T follicular helper cell (primary cell): Measurements from ENCODE around the gene GCLC.
A peak's percentile ranks its signal among the peaks of the same experiment; 100 is the strongest.
"Not testable (repeated sequence)": the region's sequence is repeated elsewhere in the genome, so short reads cannot be mapped to it uniquely, and the experiment has no call there.

Source experiments
- DNase-seq: peaks from one replicate; pipeline ENCODE4 v3.0.0-alpha.2; 2020; ENCODE audit warnings: low read depth
- total RNA-seq, 2 experiments: gene quantifications; one replicate each; lab custom pipeline; 2026; lab: John Stamatoyannopoulos, UW

GCLC gene
- 59.0 to 60.8 reads per million in 2 experiments for total RNA-seq

GRCh38 chr6:53544470-53545308 lies at the start of gene GCLC:
Gene GCLC, minus strand, starts transcription at chr6:53545101. Its CDS starts 456 bp downstream, at chr6:53544645.
- peak; percentile 74 for DNase-seq

DNA sequence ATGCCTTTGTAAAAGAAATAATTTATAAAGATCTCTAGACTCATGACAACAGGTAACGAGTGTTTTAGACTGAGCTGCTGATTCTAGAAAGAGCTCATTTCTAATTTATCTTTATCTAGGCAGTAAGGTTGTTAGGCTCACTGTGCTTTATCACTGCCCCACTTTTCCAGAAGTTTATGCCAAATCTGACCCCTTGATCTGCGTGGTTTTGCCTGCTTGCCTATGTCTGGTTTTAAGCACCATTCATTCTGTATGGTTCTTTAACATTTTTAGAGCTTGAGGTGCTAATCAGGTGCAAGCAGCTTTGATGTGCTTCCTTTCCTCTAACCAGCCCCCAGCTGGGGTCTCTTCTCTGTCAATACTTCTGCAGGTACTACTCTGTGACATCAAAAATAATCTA lies 49.7 kb upstream of the GCLC start:
- DNase-seq = no peak

DNA sequence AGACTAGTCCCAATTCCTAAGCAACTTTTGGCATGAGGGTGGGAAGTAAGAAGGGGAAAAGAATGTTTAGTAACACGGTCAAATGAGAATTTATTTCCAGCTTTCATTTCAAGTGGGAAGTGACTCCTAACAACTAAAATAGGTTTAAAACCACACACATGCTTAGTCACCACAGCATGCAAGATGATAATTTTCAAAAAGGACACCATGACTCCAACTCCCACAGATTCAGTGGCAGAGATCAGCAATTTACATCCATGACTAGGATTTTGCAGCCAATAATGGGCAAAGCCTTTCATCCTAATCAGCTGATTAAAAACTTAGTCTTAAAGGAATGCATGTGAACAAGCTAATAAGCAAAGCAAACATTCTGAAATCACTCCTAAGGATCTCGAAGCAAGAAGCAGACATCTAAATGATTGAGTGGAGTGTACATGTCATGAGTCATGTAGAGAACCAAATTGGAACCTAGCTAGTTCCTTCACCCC lies 48.1 kb upstream of the GCLC start:
- no peak for DNase-seq

DNA sequence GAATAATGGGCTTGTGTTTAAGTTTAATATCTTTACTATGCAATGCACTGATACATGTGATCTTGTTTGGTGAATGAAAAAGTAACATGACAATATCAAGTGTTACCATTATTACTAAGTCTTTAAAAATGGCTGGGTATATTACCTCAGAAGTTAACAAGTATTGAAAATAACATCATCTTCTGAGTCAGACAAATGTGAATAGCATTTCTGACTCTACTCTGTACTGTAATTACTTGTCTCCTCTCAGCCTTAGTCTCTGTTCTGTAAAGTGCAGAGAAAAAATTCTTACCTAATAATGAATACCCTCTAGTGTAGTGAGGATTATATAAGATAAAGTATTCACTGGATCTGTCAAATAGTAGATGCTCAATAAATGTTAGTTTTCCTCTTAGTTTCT lies 47.0 kb upstream of the GCLC start:
- no peak for DNase-seq

DNA sequence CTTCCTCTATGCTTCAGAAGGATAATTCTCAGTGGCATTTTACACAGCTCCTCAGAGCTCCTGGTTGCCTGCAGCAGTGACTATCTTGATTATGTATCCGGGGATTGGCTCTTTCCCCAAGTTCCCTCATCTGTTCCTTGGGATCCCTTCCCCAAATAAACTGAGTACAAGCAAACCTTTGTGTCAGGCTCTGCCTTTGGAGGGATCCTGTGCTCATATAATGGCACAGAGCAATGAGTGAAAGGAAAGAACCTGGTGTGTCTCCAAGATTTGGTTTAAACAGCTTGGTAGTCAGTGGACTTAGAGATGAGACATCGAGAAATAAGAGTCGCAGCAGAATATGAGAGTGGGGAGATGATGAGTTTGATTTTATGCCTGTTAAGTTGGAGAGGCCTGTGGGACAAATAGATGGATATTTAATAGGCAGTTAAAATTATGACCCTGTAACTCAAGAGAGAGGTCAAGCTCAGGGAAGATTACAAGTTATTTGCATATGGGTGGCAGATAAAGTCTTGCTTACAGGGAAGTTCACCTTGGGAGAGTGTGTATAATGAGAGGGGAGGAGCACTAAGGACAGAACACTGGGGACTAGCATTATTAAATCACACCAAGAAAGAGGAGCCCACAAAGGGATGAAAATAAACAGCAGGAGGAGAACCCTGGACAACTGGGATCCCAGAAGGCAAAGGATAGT lies 44.1 kb upstream of the GCLC start:
- DNase-seq = no peak

GRCh38 chr6:53587291-53587690 lies 42.4 kb upstream of the GCLC start:
- DNase-seq = no peak

- DNase-seq = no peak
Observed at GRCh38 chr6:53585208-53585900, 40.5 kb upstream of the GCLC start.

- DNase-seq = no peak
Observed at GRCh38 chr6:53584726-53585125, 39.8 kb upstream of the GCLC start.

- no peak for DNase-seq
Observed at GRCh38 chr6:53583451-53583850, 38.5 kb upstream of the GCLC start.

GRCh38 chr6:53582963-53583362 lies 38.1 kb upstream of the GCLC start:
- no peak for DNase-seq

DNA sequence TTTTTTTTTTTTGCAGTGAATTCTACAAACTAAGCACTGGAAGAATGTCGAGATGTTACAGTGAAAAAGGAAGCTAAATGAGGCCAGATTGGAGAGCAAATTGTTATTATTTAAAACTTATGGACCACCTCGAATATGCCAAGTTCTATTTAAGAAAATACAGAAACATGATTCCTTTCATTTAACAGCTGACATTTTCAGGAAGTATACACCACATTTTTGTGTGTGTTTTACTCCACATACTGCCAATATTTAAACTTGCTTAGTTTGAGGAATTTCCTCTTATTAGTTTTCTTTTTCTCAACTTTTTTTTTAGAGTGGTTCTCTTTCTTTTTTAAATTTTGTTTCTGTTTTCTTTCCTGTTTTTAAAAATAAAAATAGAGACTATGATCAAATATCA lies 37.0 kb upstream of the GCLC start:
- DNase-seq = no peak

DNA sequence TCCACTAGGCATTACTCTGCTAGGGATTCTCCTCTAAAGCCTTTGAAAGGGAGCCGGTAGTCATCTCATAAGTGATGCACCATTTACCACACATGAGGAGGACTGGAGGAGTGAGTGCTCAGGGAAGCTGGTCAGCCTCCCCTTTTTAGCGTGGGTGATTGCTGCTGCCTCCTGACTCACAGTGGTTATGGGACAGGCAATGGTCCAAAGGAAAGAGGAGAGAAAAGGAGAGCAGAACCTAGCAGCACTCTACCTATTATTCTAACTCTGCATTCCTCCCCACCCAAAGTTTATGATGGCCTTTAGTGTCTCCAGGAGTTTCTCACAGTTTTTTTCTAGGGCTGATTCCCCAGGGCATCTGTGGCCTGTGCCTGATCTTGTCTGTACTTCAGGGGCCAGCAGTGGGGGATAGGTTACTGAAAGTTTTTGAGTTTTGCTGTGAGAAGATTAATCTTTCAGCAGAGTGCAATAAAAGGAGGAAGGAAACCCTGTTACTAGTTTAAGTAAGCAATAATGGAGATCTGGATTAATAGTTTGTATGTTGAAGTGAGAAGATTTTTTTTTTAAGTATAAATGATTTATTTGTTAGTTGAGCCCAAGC lies 36.4 kb upstream of the GCLC start:
- no peak for DNase-seq

DNA sequence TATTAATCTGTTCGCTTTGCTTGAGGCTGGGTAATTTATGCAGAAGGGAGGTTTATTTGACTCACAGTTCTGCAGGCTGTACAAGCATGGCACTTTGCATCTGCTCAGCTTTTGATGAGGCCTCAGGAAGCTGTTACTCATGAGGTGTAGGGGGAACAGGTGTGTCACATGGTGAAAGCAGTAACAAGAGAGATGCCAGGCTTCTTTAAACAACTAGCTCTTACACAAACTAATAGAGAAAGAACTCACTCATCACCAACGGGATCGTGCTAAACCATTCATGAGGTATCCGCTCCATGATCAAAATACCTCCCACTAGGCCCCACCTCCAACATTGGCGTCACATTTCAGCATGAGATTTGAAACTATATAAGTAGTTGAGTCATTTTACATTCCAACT lies 34.4 kb upstream of the GCLC start:
- DNase-seq = no peak

DNA sequence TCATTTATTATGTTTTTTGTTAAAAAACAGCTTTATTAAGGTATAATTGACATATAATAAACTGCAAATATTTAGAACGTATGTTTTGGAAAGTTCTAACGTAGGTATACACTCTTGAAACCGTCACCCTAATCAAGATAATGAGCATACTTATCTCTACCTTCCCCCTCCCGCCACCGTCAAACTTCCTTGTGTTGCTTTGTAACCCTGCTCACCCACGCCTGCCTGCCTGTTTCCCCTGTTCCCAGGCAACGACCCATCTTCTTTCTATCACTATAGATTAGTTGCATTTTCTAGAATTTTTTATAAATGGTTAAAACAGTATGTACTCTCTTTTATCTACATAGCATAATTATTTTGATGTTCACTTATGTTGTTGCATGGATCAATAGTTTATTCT lies 33.5 kb upstream of the GCLC start:
- no peak for DNase-seq

- DNase-seq = no peak
Observed at GRCh38 chr6:53573299-53573698, 28.4 kb upstream of the GCLC start.

DNA sequence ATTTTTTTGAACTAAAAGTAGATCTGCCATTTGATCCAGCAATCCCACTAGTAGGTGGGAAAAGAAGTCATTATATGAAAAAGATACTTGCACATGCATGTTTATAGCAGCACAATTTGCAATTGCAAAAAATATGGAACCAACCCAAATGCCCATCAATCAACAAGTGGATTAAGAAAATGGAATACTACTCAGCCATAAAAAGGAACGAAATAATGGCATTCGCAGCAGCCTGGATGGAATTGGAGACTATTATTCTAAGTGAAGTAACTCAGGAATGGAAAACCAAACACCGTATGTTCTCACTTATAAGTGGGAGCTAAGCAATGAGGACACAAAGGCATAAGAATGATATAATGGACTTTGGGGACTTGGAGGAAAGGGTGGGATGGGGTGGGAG lies 27.5 kb upstream of the GCLC start:
- not testable (repeated sequence) for DNase-seq

GRCh38 chr6:53568776-53569616 lies 24.1 kb upstream of the GCLC start:
- DNase-seq = no peak

GRCh38 chr6:53567701-53568100 lies 22.8 kb upstream of the GCLC start:
- DNase-seq = no peak

GRCh38 chr6:53566755-53567154 lies 21.9 kb upstream of the GCLC start:
- no peak for DNase-seq

- DNase-seq = no peak
Observed at GRCh38 chr6:53565886-53566285, 21.0 kb upstream of the GCLC start.

DNA sequence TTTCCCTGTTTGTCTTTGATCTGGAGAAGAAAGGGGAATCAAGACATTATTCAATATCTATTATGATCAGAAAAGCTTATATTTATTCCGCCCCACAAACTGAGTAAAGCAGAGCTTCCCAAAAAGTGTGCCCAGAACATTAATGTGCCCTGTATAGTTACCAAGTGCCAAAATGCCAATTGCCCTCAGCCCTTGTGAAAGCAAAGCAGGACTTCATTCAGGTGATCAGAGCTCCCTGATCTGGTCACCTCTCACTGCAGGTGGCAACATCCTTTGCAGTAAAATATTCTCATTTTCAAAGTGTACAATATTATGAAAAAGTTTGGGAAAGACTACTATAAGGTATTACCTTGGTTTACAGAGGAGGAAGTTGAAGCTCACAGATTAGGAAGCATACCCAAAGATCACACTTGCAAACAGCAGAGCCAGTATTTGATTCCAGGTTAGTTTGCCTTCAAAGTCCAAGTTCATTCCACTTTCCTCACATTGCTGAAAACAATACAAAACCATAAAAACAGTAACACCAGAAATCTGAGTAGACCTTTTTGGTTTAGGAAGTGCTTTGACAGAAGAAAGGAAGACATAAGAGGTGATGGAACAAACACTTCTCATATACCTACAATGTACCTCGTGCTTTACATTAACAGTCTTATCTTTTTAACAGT lies 19.6 kb upstream of the GCLC start:
- DNase-seq = no peak
